GM10266 (cell line): ENCODE results near the gene LRFN2.

Experiments
- DNase-seq: peaks from one replicate; pipeline ENCODE4 v3.0.0; 2012; ENCODE audit errors: extremely low spot score
- TF ChIP-seq, protein P1 (sequence below): IDR thresholded peaks from 2 replicates; pipeline ENCODE4 v1.5.1; 2012; ENCODE audit warnings: mild to moderate bottlenecking, low read depth; ENCODE audit not compliant: control insufficient read depth, insufficient read depth; ENCODE audit errors: missing control alignments

Gene LRFN2

DNA sequence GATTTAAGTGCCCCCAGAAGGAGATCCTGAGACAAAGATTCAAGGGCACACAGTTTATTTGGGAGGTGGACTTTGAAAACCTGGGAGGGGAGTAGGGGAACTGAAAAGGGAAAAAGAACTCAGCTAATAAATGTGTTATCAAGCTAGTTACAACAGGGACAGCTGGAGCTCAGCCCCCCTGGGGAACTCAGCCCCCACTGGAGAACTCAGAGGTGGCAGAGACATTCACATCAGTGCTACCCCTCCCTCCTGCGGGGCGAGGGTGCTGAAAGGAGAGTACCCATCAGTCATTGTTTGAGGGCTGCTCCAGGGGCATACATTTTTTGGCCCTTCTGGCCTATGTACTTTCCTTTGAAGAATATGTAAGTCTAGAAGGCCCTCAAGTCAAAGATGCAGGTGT is 101.4 kb downstream of the LRFN2 start:
- TF ChIP-seq, protein P1, sequence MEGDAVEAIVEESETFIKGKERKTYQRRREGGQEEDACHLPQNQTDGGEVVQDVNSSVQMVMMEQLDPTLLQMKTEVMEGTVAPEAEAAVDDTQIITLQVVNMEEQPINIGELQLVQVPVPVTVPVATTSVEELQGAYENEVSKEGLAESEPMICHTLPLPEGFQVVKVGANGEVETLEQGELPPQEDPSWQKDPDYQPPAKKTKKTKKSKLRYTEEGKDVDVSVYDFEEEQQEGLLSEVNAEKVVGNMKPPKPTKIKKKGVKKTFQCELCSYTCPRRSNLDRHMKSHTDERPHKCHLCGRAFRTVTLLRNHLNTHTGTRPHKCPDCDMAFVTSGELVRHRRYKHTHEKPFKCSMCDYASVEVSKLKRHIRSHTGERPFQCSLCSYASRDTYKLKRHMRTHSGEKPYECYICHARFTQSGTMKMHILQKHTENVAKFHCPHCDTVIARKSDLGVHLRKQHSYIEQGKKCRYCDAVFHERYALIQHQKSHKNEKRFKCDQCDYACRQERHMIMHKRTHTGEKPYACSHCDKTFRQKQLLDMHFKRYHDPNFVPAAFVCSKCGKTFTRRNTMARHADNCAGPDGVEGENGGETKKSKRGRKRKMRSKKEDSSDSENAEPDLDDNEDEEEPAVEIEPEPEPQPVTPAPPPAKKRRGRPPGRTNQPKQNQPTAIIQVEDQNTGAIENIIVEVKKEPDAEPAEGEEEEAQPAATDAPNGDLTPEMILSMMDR: no peak
- no peak for DNase-seq

DNA sequence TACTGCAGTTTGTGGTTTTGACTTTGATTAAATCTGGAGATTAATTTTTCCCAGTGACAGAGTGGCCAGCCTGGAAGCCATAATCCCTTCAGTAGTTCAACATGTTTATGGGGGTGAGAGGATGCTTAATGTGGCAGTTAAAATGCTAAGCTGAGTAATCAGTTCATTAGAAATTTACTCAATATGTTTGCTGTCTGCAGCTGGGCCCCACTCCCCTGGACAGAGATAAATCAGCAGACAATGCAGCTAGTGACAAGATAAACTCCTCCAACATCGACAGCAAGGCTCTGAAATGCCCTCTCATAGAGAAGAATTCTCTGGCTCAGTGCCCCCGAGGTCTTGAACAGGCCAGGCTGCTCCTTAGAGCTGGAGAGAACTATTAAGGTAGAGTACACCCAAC is 101.9 kb downstream of the LRFN2 start:
- no peak for DNase-seq
- TF ChIP-seq, protein P1: no peak

DNA sequence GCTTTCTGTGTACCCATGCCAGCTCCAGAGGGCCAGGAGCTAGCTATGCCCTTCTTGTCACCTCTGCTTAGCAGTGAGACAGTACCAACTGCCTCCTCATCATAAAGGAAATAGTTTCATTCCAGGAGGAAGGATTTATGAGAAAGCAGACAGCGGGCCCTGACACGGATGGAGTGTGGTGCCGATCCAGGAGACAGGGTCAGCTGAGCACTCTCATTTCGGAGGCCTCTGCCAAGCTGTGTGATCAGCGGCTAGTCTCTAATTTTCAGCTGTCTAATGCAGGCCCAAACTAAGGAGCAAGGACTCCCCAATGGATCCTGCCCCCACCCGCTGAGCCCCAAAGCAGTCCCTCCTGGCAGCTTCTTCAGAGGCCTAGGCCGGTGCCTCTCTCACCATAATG is 103.1 kb downstream of the LRFN2 start:
- no peak for DNase-seq
- TF ChIP-seq, protein P1: no peak

DNA sequence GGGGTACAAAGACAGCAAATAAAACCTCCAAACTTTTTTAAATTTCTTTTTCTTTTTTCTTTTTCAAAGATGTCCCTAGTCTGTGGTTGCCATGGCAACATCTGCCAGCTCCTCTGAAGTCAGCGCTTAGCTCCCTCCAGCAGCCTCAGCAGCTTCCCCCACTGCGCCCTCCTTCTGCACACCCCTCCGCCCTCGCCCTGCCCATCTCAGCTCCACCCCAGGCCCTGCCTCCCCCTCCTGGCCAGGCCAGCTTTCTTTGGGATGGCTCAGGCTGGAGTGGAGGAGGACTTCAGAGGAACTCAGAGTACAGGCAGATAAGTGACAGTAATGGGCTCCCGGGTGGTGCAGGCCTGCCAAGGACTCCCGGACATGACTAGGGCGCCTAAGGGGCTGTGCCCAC is 104.6 kb downstream of the LRFN2 start:
- TF ChIP-seq, protein P1: no peak
- no peak for DNase-seq

DNA sequence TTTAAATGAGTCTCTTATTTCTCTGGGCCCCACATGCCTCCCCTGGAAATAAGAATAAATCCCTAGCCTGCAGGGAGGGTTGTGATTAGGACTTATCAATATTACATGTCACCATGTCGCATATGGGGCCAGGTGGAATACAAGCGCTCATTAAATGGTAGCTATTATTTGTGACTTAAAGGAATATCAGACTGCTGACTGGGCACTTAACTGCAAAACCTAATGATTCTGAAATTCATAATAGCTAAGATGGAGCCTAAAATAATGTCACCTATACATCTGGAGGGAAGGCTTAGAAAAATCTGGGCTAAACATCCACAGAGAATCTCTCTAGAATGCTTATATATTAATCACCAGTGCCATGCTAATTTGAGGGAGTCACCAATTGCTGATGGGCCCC is 106.5 kb downstream of the LRFN2 start:
- TF ChIP-seq, protein P1: no peak
- no peak for DNase-seq

DNA sequence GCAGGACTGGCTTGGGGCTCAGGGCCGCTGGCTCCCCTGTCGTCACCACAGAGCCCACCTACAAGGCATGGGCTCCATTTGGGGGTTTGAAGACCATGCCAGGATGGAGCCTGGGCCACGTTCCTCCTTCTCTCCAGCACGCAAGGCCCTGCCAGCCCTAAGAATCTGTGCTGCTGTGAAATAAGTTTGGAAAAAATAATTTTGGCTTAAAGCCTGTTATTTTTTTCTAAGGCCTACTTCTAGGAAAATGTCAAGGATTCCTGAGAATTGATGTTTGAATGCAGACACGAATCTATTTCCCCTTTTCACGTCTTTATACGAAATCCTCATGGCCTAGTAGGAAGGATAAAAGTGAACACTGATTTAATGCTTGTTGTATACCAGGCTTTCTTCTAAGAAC is 107.5 kb downstream of the LRFN2 start:
- TF ChIP-seq, protein P1: no peak
- no peak for DNase-seq

DNA sequence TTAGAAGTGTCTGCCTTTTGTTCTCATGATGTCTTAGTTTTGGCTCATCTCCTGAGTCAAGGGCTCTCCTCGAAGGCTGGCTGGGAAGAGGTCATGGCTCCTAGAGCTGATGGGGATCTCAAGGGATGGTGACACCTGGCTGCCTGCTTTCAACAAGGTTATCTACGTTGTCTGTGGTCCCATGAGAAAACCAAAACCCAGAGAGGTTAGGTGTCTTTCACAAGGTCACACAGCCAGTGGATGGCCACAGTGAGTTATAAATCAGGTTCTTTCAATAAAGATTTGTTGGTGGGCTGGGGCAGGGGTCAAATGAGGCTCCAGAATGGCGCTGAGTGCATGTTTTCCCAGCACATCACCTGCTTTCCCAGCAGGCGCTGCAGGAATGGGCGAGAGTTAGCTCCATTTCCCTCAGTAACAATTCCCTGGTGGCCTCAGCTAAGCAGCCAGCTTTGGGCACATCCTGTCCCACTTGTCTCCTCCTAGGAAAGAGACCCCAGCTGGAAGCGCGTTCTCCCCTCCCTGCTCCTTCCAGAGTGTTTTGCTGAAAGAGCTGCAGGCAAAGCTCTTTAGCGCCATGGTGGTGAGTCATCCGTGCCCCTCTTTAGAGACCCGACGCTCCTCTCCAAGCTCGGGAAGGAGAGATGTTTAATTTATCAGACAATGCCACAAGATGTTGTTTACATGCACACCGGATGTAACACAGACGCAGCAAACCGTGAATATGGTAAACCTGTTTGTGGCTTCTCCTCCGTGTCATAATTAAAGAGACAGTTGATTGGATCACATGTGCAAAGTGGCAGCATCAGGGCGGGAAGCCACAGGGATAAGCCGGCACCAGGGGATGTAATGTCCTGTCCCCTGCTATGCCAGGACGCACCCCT is 109.7 kb downstream of the LRFN2 start:
- DNase-seq: no peak
- TF ChIP-seq, protein P1: no peak
